ENCODE data around the gene PPDPF.

- TF ChIP-seq REST (IDR thresholded peaks at IDR 0.05; ENCODE audit: insufficient replicate concordance, low read depth) (no peak), GABPA (IDR thresholded peaks at IDR 0.05; ENCODE audit: low read depth) (no peak), CTCF (IDR thresholded peaks at IDR 0.05; ENCODE audit: insufficient read depth, low read length) (no peak), SPI1 (IDR thresholded peaks at IDR 0.05; ENCODE audit: borderline replicate concordance, low read depth) (peak; percentile 35; the same call in 1 of the 2 replicates)
These were observed 47.0 kb downstream of the PPDPF start for GRCh38 chr20:63567386-63568169.

All from HL-60 (cell line).